ENCODE measurements around the gene TFPI. TPM values are rescaled to one million over a fixed set of nuclear protein-coding genes. Genes with fewer than 3 reads are reported as not detected.

The TFPI gene
- total RNA-seq (10 to 100 TPM; 29.3 to 83.1 (median 64.9) TPM), polyA plus RNA-seq (10 to 100 TPM in 2 of 3 donors, 1 to 10 TPM in 1; 2.3 to 25.8 (median 15.9) TPM)

DNA sequence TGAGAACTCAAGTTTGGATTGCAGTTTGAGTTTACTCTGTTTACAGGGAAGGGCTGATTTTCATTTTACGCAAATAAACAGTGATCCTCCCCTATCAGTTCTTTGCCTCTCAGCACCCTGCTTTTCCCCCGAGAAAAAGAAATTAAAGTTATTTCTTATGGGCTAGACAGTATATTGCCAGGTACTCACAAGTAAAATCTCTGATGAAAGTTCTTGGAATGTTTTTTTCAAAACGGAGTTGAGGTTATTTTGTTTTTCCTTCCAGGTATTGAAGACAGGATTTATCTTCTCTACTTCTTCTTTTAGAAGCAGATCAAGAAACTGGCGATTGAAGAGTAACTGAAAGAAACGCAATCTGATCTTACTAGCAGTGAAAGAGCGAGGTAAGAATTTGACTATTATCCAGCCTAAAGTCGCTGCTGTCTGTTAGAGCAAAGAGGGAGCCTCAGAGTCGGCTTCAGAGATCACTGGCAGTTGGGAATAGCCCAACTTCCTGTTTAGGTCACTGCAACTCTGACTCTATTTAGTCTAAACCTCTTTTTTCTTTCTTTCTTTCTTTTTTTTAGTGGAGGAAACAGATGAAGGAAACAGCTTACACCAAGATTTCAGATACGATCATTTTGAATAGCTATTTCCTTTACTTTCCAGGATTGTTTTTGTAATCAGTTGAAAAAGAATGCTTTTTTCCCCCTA is at the start of gene TFPI:
TFPI (minus strand) TSS at position 425 of the 693 bp plus-strand sequence. CDS start 50,667 bp downstream, outside the sequence.
- DNase-seq: no peak
- Histone ChIP-seq H3K9me3 (no peaks in the 10 kb centered on the region), H3K36me3 (no peaks in the 10 kb centered on the region), H3K4me3 (peak within 1 kb of the TSS; percentile 25 to 44 (median 38)), H3K27ac (peak within 1 kb of the TSS; percentile 50 to 68 (median 55)), H3K27me3 (no peaks in the 10 kb centered on the region), H3K4me1 (peaks cover 0 to 3% (median 0%) of the 10 kb centered on the region in 4 donors)
- intact Hi-C loops (cut with DNase I): no loop called here
- TF ChIP-seq, protein P1, sequence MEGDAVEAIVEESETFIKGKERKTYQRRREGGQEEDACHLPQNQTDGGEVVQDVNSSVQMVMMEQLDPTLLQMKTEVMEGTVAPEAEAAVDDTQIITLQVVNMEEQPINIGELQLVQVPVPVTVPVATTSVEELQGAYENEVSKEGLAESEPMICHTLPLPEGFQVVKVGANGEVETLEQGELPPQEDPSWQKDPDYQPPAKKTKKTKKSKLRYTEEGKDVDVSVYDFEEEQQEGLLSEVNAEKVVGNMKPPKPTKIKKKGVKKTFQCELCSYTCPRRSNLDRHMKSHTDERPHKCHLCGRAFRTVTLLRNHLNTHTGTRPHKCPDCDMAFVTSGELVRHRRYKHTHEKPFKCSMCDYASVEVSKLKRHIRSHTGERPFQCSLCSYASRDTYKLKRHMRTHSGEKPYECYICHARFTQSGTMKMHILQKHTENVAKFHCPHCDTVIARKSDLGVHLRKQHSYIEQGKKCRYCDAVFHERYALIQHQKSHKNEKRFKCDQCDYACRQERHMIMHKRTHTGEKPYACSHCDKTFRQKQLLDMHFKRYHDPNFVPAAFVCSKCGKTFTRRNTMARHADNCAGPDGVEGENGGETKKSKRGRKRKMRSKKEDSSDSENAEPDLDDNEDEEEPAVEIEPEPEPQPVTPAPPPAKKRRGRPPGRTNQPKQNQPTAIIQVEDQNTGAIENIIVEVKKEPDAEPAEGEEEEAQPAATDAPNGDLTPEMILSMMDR (IDR thresholded peaks at IDR 0.05): no peak
- TF ChIP-seq POLR2AphosphoS5 (IDR thresholded peaks at IDR 0.05): peak in 2 of 4 donors; percentile 56 to 65
- 3 to 4% methylated on average over 9 of the region's 9 CpGs for WGBS, 2 donors

GRCh38 chr2:187594801-187595200 is 40.6 kb upstream of the TFPI start:
- WGBS, 2 donors: 66 to 79% methylated on average over 1 of the region's 1 CpG
- DNase-seq: no peak
- H3K36me3 ChIP-seq: no peaks in the 10 kb centered on the region
- H3K27ac ChIP-seq: no peak overlapping the region
- no peaks in the 10 kb centered on the region for H3K9me3 ChIP-seq
- no peaks in the 10 kb centered on the region for H3K4me1 ChIP-seq
- intact Hi-C loops (cut with DNase I): no loop called here
- no peak overlapping the region for H3K4me3 ChIP-seq
- no peaks in the 10 kb centered on the region for H3K27me3 ChIP-seq
- TF ChIP-seq POLR2AphosphoS5 (IDR thresholded peaks at IDR 0.05) (no peak), EP300 (IDR thresholded peaks at IDR 0.05) (no peak), POLR2A (IDR thresholded peaks at IDR 0.05) (no peak)
- TF ChIP-seq, protein P1 (IDR thresholded peaks at IDR 0.05): no peak

DNA sequence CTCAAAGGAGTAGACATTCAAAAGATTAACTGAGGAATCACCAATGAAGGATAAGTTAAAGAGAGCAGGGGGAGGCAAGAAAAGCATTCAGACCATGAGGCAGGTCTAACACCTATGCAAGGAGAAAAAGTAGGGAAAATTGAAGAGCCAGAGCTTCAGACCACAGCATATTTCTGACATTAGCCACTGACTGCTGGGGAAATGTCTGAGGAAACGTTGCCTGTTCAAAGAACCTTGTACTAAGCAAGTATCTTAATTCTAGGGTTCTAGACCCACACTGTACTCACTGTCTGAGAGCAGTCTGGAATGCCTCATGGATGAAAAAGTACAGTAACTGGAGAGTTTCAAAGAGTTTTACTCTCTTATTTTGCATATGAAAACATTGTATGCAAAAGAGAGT is 39.5 kb upstream of the TFPI start:
- intact Hi-C loops (cut with DNase I): no loop called here
- 52 to 63% methylated on average over 1 of the region's 1 CpG for WGBS, 2 donors

DNA sequence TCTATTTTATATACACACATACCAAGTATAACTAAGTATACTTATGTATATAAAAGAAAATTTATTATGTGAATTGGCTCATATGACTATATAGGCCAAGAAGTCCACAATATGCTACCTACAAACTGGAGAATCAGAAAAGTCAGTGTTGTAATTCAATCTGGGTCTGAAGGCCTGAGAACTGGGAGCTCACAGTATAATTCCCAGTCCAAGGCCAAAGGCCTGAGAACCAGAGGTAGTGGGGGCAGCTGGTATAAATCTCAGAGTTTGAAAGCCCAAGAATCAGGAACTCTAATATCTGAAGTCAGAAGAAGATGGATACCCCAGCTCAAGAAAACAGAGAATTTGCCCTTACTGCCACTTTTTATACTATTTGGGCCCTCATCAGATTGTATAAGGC is 38.9 kb upstream of the TFPI start:
- DNase-seq: no peak
- Histone ChIP-seq H3K4me1 (no peaks in the 10 kb centered on the region), H3K9me3 (no peaks in the 10 kb centered on the region), H3K4me3 (no peak overlapping the region), H3K27me3 (no peaks in the 10 kb centered on the region), H3K36me3 (no peaks in the 10 kb centered on the region), H3K27ac (no peak overlapping the region)
- intact Hi-C loops (cut with DNase I): no loop called here
- TF ChIP-seq, protein P1 (IDR thresholded peaks at IDR 0.05): no peak
- TF ChIP-seq EP300 (IDR thresholded peaks at IDR 0.05): no peak
- TF ChIP-seq POLR2A (IDR thresholded peaks at IDR 0.05): no peak
- TF ChIP-seq POLR2AphosphoS5 (IDR thresholded peaks at IDR 0.05): no peak

More for the DNA sequence above, 39.5 kb upstream of the TFPI start:
- Histone ChIP-seq H3K36me3 (no peaks in the 10 kb centered on the region), H3K9me3 (no peaks in the 10 kb centered on the region), H3K4me1 (no peaks in the 10 kb centered on the region), H3K4me3 (no peak overlapping the region), H3K27me3 (no peaks in the 10 kb centered on the region), H3K27ac (no peak overlapping the region)
- DNase-seq: no peak
- TF ChIP-seq POLR2A (IDR thresholded peaks at IDR 0.05) (no peak), EP300 (IDR thresholded peaks at IDR 0.05) (no peak), POLR2AphosphoS5 (IDR thresholded peaks at IDR 0.05) (no peak)
- TF ChIP-seq, protein P1 (IDR thresholded peaks at IDR 0.05): no peak

DNA sequence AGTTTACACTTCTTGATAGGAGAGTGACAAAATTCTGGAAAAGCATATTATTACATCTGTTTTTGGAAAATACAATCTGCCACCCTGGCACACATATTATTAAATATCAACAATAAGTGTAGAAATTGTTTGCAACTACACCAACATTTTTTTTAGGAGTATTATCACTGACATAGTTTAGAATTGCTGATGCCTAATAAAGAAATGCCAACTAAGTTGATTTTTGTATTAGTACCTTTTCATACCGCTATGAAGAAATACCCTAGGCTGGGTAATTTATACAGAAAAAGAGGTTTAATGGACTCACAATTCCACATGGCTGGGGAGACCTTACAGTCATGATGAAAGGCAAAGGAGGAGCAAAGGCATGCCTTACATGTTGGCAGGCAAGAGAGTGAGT is 35.9 kb upstream of the TFPI start:
- TF ChIP-seq, protein P1 (IDR thresholded peaks at IDR 0.05): no peak
- TF ChIP-seq POLR2A (IDR thresholded peaks at IDR 0.05) (no peak), POLR2AphosphoS5 (IDR thresholded peaks at IDR 0.05) (no peak), EP300 (IDR thresholded peaks at IDR 0.05) (no peak)
- no peaks in the 10 kb centered on the region for H3K27me3 ChIP-seq
- DNase-seq: no peak
- H3K36me3 ChIP-seq: no peaks in the 10 kb centered on the region
- no peaks in the 10 kb centered on the region for H3K9me3 ChIP-seq
- WGBS, 2 donors: 97% methylated on average over 1 of the region's 1 CpG
- no peaks in the 10 kb centered on the region for H3K4me1 ChIP-seq
- intact Hi-C loops (cut with DNase I): no loop called here
- H3K4me3 ChIP-seq: no peak overlapping the region
- H3K27ac ChIP-seq: no peak overlapping the region
